ENCODE data around the gene HOXC12. TPM values are rescaled to one million over a fixed set of nuclear protein-coding genes. Genes with fewer than 3 reads are reported as not detected.
A peak's percentile ranks its signal among the peaks of the same experiment; 100 is the strongest.

Gene HOXC12
- total RNA-seq, 1 experiment from 2014 or later, result not detected

DNA sequence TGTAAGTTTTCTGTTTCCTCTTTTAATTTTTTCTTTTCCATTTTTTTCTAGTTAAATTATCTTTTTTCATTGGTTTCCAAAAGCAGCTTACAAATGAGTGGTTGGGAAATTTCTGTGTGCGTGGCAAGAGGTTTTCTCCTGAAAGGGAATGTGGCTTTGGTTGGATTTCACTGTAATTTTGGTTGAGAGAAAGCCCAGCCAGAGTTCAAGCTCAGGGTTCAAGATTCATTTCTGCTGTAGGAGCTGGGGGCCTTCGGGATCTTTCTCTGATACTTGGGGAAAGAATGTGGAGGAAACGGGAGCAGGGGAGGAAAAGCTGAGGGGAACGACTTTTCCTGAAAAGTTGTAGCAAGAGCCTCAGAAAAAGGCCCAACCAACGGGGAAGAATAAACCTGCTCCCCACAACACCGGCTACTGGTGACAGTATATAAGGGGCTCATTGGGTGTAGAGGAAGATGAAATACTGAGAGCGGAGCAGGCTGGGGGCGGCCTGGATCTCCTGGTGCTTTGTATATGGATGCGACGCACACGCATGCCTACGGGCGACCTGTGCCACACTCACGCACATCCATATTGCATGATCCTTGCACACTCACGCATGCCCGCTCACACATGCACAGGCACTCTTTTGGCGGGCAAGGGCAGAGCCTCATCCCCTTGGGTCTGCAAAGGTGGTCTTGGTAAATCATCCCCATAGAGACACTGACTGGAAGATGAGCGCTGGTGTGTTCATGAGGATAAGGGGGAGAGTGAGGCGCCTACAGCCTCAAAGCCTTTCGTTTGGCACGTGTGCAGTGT is 32.2 kb downstream of the HOXC12 start:
- no peak for DNase-seq
- Histone ChIP-seq H3K4me1 (no peaks in the 10 kb centered on the region), H3K4me3 (no peak overlapping the region), H3K36me3 (no peaks in the 10 kb centered on the region), H3K27ac (no peak overlapping the region), H3K27me3 (peaks cover 18% of the 10 kb centered on the region), H3K9me3 (replicated peaks) (no peaks in the 10 kb centered on the region)

DNA sequence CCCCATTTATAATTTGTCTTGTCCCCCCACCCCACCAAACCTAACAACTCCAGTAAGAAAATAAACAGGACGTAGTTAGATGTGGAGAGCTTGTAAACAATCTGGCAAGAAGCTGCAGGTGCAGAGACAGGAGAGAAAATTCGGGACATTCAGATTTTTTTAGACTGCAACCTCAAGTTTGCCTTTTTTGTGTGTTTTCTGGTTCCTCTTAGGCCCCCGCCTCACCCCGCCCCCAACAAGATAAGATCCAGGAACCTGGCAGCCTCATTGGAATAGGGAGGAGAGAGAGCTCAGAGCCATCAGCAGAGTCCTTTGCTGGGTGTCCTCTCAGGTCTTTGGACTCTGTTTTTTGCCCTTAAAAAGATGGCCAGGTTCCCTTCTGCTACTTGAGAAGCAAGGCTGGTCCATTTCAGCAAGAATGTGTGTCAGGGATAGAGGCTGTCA is 33.1 kb downstream of the HOXC12 start:
- H3K4me3 ChIP-seq, result no peak overlapping the region
- no peaks in the 10 kb centered on the region for H3K36me3 ChIP-seq
- H3K4me1 ChIP-seq, result no peaks in the 10 kb centered on the region
- H3K27me3 ChIP-seq, result peaks cover 23% of the 10 kb centered on the region
- DNase-seq, result no peak
- no peak overlapping the region for H3K27ac ChIP-seq
- H3K9me3 ChIP-seq (replicated peaks), result no peaks in the 10 kb centered on the region

DNA sequence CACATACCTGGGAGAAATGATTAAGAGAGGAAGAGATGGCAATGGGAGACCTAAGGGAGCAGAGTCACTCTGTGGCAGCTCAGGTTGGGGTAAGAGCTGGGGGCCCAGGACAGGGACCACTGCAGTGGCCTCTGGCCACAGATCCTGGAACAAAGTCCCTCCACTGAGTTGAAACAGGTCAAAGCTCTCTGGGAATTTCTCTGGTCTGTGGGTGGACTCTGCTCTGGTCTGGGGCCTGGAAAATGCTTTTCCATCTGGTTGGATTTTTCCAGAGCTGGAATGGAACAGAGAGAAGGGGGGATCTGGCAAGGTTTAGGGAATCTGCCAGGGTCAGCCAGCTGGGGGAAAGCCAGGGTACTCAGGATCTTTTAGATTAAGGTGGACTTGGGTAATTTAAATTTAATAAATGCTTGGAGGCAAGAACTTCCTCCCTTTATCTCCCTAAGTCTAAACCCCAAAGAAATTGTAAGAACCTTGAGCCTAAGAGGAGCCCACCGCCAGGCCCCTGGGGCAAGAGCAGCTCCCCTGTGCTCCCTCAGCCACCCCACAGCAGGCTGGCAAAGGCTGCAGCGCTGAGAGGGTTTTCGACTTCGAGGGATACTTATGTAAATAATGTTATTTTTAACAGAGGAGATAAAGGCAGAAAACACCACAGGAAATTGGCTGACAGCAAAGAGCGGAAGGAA is 34.0 kb downstream of the HOXC12 start:
- Histone ChIP-seq H3K4me1 (no peaks in the 10 kb centered on the region), H3K9me3 (replicated peaks) (no peaks in the 10 kb centered on the region), H3K4me3 (no peak overlapping the region), H3K27me3 (peaks cover 23% of the 10 kb centered on the region), H3K36me3 (no peaks in the 10 kb centered on the region), H3K27ac (no peak overlapping the region)
- DNase-seq, result no peak

DNA sequence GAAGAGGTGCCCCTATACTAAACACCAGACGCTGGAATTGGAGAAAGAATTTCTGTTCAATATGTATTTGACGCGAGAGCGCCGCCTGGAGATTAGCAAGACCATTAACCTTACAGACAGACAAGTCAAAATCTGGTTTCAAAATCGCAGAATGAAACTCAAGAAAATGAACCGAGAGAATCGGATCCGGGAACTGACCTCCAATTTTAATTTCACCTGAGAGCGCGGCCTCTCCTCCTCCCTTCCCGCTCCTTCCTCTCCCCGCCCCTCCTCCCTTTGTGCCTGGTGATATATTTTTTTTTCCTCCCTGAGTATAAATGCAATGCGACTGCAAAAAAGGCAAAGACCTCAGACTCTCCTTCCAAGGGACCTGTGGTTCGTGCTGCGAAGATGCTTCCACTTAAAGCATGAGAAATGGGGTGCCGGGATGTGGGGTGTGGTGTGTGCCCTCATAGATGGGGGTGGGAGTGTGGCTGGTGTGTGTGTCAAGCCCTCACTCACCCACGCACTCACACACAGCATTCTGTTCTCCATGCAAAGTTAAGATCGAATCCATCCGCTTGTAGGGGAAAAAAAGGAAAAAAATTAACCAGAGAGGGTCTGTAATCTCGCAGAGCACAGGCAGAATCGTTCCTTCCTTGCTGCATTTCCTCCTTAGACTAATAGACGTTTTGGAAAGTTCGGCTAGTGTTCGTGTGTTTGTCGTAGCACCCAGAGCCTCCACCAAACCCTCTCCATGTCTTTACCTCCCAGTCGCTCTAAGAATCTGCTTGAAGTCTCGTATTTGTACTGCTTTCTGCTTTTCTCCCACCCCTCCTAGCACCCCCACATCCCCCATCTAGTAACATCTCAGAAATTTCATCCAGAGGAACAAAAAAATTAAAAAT is 34.8 kb downstream of the HOXC12 start:
- H3K9me3 ChIP-seq (replicated peaks), result no peaks in the 10 kb centered on the region
- H3K4me3 ChIP-seq, result no peak overlapping the region
- H3K27ac ChIP-seq, result no peak overlapping the region
- H3K27me3 ChIP-seq, result peaks cover 23% of the 10 kb centered on the region
- no peaks in the 10 kb centered on the region for H3K4me1 ChIP-seq
- no peak for DNase-seq
- H3K36me3 ChIP-seq, result no peaks in the 10 kb centered on the region

DNA sequence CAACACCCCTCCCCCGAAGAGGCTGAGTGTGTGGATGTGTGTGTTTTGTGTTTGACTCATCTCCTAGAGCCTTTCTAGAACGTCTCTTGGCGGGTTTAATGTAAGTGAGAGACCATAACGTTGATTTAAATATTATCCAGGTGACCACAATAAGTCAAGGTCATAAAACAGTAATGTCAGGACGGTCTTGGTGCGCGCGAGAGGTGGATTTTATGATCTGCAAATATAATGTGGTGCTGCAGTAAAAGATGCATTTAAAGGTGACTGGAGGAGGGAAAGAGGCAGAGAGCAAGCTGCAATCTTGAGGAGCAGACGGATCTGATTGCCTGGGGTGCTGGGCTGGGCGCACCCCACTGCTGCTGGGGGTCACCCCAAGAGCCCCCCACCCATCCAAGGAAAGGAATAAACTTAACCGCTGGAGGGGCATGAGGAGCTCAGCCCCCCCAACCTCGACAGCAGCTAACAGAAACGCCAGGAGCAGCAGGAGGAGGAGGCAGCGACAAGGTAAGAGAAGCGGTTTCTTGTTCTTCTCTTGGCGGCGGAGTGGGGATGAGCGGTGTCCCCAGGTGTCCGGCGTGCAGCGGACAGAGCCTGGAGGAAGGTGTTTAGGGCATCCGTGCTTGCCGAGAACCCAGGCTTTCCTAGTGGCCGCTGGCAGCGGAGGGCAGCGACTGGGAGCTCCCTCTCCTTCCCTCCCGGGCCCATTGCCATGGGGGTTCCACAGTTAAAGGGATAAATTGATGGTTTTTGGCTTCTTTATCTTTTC is 35.8 kb downstream of the HOXC12 start:
- Histone ChIP-seq H3K9me3 (replicated peaks) (no peaks in the 10 kb centered on the region), H3K4me1 (no peaks in the 10 kb centered on the region), H3K27ac (no peak overlapping the region), H3K27me3 (peaks cover 23% of the 10 kb centered on the region), H3K36me3 (no peaks in the 10 kb centered on the region), H3K4me3 (no peak overlapping the region)
- no peak for DNase-seq

DNA sequence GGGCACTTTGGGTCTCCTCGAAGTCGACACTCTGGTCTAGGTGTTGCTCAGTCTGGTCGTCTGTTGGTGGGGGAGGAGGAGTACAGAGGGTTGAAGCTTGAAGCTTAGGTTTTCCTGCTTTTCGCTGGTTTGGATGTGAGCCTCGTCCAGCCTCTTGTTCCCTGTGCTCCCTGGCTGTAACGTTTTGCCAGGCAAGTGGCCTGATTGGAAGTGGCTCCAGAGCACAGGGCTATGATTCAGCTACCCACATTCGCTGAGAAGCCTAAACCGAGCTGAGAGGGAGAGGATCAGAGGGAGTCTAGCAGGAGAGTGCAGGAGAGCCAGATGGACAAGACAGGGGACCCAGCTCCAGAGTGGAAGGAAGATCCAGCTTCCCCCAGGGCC is 36.4 kb downstream of the HOXC12 start:
- Histone ChIP-seq H3K27me3 (peaks cover 23% of the 10 kb centered on the region), H3K27ac (no peak overlapping the region), H3K36me3 (no peaks in the 10 kb centered on the region), H3K4me3 (no peak overlapping the region), H3K4me1 (no peaks in the 10 kb centered on the region), H3K9me3 (replicated peaks) (no peaks in the 10 kb centered on the region)
- DNase-seq, result no peak

DNA sequence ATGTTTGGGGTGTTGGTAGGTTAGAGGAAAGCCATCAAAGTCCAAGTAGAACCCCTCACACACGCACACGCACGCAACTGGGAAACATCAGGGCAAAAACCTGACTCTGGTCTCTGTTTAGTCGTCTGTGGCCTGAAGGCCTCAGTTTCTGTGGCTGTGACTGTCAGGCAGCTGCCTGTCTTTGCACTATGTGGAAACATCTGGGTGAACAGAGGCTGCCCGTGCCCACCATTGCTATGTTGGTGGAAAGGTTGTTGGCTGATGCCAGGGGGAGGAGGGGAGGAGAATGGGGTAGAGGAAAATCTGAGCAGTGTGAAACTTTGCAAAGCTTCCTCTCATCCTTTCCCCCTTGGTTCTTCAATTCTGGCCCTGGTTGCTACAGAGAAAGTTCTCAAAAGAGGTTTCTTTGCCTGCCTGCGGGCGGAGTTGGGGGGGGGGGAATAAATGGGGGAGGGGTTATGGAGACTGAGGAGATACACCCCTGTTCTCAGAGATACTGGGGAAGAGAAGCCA is 37.7 kb downstream of the HOXC12 start:
- Histone ChIP-seq H3K27me3 (peaks cover 23% of the 10 kb centered on the region), H3K36me3 (no peaks in the 10 kb centered on the region), H3K4me1 (no peaks in the 10 kb centered on the region), H3K4me3 (no peak overlapping the region), H3K27ac (no peak overlapping the region), H3K9me3 (replicated peaks) (no peaks in the 10 kb centered on the region)
- no peak for DNase-seq

DNA sequence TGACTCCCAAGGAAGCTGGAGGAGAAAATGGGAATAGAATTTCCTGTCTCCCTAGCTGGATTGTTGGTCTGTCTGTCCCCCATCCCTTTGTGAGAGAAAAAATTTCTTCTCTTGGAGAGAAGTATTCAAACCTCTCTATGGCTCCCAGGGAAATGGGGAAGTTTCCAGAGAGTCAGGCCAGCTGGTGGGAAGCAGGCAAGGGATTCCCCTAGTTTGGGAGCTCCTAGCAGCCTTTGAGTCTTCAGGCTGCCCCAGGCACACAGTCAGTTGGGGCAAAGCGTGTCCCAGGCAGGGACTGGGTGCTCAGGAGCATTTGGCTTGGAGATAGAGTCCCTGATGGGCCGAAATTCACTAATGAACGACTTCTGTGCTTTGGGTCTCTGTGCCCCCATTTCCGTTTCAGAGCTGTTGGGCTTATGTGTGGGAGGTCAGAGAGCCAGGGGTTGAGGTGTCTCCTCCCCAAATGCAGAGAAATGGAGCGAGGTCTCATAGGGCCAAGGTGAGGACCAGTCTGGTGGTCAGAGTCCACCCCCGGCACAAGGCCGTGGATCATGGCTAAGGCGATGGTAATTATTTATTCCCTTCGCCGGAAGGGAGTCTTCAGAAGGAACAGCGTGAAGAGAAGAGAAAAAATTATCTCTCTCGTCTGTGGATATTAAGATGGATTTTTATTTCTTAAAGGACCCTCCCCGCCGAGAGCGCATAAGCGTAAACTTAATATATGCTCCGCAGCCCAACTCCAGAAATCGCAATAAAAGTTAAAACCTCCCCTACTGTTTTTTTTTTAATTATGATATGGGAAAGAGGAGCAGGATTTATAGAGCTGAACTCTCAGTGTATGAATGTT is 38.7 kb downstream of the HOXC12 start:
- Histone ChIP-seq H3K4me3 (no peak overlapping the region), H3K27me3 (peaks cover 23% of the 10 kb centered on the region), H3K27ac (no peak overlapping the region), H3K9me3 (replicated peaks) (no peaks in the 10 kb centered on the region), H3K4me1 (no peaks in the 10 kb centered on the region), H3K36me3 (no peaks in the 10 kb centered on the region)
- no peak for DNase-seq

DNA sequence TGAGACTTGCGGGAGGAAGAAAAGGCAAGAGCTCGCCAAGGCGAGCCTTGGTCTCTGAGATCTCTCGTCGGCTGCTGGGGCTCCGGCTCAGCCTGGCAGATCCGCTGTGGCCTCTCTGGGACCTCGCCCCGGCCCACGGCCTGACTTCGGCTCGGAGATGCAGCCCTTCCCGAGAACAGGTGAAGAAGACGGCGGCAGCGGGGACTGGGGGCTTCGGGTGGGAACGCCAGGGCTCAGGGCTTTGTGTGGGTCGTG is 39.2 kb downstream of the HOXC12 start:
- Histone ChIP-seq H3K27ac (no peak overlapping the region), H3K27me3 (peaks cover 23% of the 10 kb centered on the region), H3K4me3 (no peak overlapping the region), H3K4me1 (no peaks in the 10 kb centered on the region), H3K9me3 (replicated peaks) (no peaks in the 10 kb centered on the region), H3K36me3 (no peaks in the 10 kb centered on the region)
- no peak for DNase-seq

DNA sequence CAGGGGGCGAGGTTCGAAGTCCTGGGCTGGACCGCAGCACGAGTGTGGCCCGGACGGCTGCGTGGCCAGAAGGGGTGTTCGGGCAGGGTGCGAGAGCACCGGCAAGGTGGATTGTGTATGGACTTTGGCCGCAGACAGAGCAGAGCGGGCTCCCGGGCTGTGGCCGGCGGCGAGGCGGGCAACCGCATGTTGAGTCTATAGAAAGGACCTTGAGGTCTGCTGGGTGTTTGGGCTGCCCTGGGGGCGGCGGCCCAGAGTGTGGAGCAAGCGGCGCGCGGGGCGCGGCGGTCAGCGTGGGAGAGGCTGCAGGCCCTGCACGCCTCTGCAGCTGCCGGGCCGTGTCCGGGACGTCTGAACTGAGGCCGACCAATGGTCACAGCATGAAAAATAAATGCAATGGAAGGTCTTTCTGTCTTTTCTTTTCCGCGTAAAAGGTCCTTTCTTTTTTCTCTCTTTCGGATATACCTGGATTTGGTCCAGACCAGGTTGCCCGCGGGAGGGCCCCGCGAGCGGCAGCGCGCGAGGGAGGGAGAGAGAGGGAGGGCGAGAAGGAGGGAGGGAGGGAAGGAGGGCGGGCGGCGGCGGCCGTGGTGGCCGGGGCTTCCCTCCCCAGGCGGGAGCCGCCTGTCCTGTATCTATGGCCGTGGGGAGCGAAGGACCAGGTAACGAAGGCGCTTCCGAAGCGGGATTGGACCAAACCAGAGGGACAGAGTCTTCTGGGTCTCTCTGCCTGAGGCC is 39.7 kb downstream of the HOXC12 start:
- peak overlapping the region; percentile 62; the same call in 1 of the 2 replicates for H3K4me3 ChIP-seq
- H3K27me3 ChIP-seq, result peaks cover 21% of the 10 kb centered on the region
- H3K4me1 ChIP-seq, result no peaks in the 10 kb centered on the region
- DNase-seq, result no peak
- no peak overlapping the region for H3K27ac ChIP-seq
- no peaks in the 10 kb centered on the region for H3K36me3 ChIP-seq
- H3K9me3 ChIP-seq (replicated peaks), result no peaks in the 10 kb centered on the region

DNA sequence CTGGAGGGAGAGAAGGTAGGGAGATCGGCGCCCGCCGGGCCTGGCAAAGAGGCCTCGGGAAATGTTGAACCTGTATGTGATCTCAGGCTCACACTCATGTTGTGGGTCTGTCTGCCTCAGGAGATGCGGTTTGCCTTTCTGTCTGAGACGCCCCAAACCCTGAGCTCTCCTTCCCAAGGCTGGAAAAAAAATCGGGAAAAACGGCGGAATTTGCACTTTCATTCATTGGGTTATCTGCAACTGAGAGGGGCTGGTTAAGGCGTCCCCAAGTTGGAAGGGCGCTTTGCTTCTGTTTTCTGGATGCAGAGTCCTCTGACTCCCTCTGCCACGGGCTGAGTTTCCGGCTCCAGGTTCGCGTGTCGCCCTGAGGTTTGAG is 40.3 kb downstream of the HOXC12 start:
- Histone ChIP-seq H3K9me3 (replicated peaks) (no peaks in the 10 kb centered on the region), H3K27me3 (peaks cover 17% of the 10 kb centered on the region), H3K27ac (peak overlapping the region; percentile 80), H3K4me3 (peak overlapping the region; percentile 62), H3K4me1 (no peaks in the 10 kb centered on the region), H3K36me3 (no peaks in the 10 kb centered on the region)
- no peak for DNase-seq

DNA sequence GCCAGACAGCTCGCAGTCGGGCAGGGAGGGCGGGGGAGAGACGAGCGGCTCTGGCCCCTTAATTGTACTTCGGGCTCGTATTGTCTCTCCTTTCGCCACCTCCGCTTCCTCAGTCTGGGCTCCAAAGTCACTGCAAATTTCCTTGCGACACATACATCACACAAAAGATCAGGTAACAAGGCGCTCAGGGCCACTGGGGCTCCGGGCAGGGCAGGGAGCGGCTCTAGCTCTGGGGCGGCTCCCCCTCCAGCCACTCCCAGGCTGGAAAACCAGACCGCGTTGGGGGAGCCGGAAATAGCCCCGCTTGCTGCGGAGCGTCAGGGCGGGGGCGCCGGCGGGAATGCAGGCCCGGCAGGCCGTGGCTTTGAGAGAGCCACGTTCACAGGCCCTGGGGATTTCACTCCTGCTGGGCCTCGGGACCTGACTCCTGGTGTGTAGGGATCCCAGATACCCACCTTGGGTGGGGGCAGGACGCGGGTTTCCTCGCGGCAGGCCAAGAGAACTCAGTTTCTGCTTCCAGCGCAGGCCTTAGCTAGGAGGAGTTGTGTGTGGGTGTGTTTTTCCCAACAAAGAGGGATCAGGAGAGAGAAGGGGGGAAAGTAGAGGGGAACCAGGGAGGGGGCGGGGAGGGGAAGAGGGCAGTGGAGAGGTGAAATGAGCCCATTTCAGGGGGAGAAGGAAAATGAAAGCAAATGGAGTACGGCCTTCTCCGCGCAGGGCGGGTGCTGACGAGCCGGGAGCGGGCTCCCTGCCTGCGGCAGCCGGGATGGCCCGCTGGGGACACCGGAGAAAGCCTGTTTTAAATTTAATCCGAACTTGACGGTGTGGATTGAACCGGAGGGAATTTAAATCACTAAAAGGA is 40.9 kb downstream of the HOXC12 start:
- H3K9me3 ChIP-seq (replicated peaks), result no peaks in the 10 kb centered on the region
- H3K27ac ChIP-seq, result peak overlapping the region; percentile 80
- DNase-seq, result peak; percentile 81
- peaks cover 14% of the 10 kb centered on the region for H3K27me3 ChIP-seq
- peak overlapping the region; percentile 62 for H3K4me3 ChIP-seq
- H3K4me1 ChIP-seq, result no peaks in the 10 kb centered on the region
- no peaks in the 10 kb centered on the region for H3K36me3 ChIP-seq

Data from SJCRH30 (cell line).